ENCODE measurements around the gene SLC25A11.

The SLC25A11 gene, protein sequence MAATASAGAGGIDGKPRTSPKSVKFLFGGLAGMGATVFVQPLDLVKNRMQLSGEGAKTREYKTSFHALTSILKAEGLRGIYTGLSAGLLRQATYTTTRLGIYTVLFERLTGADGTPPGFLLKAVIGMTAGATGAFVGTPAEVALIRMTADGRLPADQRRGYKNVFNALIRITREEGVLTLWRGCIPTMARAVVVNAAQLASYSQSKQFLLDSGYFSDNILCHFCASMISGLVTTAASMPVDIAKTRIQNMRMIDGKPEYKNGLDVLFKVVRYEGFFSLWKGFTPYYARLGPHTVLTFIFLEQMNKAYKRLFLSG

DNA sequence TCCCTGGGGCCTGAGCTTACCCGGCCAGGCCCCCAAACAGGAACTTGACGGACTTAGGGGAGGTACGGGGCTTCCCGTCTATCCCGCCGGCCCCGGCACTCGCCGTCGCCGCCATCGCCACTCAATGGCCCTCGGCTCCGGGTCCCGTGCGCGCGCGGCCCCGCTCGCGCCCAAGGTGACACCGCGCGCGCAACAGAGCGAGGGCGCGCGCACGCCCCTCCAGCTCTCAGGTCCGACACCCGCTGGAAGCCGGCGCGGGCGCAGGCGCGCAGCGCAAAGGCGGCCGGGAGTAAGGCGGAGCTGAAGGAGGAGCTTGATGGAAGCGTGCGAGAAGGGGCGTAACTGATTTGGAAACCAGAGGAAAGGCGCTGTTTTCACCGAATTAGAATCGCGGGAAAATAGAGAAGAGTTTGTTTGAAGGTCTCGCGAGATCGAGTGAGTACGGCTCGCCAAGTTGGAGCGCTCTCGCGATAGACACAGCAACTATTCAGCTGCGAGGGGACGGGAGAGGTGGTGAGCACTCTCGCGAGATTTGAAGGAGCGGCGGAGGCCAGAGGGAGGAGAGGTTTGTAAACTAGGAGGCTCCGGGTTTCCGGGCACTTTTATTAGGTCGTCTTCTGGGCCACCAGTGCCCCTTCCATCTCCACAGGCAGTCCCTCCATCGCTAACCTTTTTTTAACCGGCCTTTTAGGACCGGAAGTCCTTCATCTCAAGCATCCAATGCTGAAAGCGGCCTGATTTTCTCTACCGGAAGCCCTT is at the start of gene SLC25A11, which contains the start of gene RNF167:
SLC25A11 (minus strand) TSS at position 251 of the 759 bp plus-strand sequence; CDS start at position 115, 136 bp downstream.
RNF167 (plus strand) TSS at position 473 of the 759 bp plus-strand sequence. CDS start 642 bp downstream, outside the sequence.
- peak; percentile 93 to 95 for DNase-seq (ENCODE audit: low read depth in 2 of 2)

DNA sequence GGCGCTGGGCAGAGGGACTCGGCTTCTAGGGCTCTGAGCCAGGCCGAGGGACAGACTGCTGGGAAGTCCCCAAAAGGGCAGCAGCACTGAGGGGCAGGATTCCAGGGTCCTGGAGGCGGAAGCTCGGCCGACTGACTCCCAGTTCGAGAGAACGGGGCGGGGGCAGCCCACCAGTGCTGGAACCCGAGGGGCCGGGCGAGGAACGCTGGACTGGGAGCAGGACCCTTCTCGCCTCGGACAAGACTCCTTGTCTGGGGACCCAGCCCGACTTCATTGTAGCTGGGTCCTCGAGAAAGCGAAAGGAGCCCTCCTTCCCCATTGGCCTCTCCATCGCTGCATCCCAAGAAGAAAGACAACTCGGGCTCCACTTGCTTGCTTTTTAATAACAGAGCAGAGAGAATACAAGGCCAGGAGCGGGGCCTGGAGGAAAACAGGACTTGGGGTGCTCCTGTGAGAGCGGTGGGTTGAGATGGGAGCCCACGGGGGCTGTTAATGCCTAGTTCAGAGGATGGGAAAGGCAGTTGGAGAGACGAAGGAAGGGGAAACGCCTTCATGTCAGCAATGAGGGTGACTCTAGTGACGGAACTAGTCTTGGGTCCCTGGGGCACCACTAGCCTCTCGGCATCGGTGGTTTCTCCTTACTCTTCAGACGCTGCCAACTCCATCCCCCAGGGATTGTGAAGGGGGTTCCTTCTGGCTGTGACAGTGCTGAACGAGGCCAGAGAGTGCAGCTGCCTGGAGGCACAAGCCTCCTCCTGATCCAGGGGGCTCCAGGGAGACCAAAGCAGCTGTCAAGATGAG is 48.1 kb upstream of the SLC25A11 start:
- DNase-seq (ENCODE audit: low read depth in 2 of 2): no peak

- peak; percentile 74 to 76 for DNase-seq (ENCODE audit: low read depth in 2 of 2)
Observed at GRCh38 chr17:4986951-4987766, 47.3 kb upstream of the SLC25A11 start, which contains the start of gene CAMTA2. TSS of gene CAMTA2 (minus strand) at chr17:4987675. CDS start at chr17:4986222, 1,453 bp downstream.

DNA sequence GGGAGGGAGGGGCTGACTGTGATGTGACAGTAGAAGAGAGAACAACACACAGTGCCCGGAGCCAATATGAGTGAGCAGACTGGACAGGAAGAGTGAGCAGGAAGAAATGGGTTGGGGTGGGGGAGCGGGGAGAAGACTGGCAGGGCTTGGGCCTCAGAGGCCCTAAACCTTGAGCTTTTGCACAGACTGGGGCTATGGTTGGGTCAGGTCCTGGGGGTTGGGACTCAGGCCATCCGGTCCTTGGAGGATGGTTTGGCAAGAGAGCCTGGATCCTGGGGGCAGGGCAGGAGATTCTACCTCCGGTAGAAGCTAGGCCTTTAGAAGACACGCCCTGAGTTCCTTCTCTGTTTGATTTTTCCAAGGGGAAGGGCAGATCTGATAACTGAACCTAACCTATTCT is 46.6 kb upstream of the SLC25A11 start:
- DNase-seq (ENCODE audit: low read depth in 2 of 2): no peak

DNA sequence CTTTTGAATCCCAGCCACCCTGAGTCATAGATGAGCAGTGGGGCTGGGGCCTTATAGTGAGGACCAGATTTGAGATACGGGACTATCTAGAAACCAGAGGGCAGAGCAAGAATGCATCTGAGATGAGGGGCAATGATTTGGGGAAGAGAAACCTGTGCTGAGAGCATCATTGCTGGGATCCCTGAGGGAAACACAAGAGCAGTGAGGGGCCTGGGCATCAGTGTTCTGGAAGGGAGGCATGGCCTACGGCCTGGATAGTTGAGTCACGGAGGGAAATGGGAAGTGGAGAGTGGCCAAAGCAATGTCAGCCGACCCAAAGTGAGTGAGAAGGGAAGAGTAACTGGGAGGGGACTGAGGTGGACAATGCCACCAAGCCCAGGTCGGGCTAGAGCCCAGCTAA is 42.5 kb upstream of the SLC25A11 start:
- no peak for DNase-seq (ENCODE audit: low read depth in 2 of 2)

GRCh38 chr17:4980644-4981216 is 40.9 kb upstream of the SLC25A11 start:
- DNase-seq (ENCODE audit: low read depth in 2 of 2): no peak

DNA sequence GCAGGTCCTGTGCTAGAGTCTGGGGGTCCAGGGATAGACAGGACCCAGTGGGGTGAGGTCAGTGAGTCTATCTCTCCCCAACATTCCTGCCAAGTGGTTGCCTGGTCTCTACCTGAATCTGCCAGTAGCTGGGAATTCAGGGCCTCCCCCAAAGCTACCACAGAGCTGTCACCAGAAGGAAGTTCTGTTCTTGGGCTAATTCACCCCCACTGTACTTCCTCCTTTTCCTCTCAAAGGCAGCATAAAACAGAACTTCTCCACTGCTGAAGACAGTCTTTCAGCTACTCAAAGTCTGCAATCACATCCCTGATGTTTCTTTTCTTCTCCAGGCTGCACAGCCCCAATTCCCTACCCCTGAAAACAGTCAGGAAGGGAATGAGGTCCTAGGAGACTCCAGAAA is 38.9 kb upstream of the SLC25A11 start:
- no peak for DNase-seq (ENCODE audit: low read depth in 2 of 2)

DNA sequence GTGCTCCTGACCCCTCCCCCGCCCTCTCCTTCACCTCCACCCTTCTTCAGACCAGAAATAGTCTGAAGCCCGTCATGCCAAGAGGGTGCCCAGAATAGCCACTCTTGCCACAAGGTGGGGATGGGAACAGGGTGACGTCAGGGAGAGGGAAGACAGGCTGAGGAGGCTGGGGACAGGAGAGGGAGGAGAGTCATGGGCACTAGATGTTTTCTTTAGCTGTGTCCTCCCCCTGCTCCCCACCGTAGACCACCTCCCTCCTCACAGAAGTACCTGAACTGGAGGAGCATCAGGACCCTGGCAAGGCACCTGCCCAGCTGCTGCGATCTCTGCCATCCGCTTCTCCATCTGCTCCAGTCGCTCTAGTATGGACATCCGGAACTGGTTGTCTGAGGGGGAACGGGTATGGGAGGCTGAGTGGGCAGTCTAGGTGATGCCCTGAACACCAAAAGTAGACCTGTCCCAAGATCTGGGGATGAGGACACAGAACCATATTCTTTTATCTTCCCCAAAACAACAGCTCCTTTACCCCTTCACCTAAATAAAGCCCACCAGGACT is 34.3 kb upstream of the SLC25A11 start:
- no peak for DNase-seq (ENCODE audit: low read depth in 2 of 2)

GRCh38 chr17:4973256-4974114 is 33.6 kb upstream of the SLC25A11 start:
- DNase-seq (ENCODE audit: low read depth in 2 of 2): no peak

- DNase-seq (ENCODE audit: low read depth in 2 of 2): no peak
Observed at GRCh38 chr17:4972752-4973151, 32.9 kb upstream of the SLC25A11 start.

- no peak for DNase-seq (ENCODE audit: low read depth in 2 of 2)
Observed at GRCh38 chr17:4972322-4972721, 32.5 kb upstream of the SLC25A11 start.

GRCh38 chr17:4971826-4972225 is 32.0 kb upstream of the SLC25A11 start:
- no peak for DNase-seq (ENCODE audit: low read depth in 2 of 2)

GRCh38 chr17:4970273-4970672 is 30.4 kb upstream of the SLC25A11 start:
- DNase-seq (ENCODE audit: low read depth in 2 of 2): no peak

DNA sequence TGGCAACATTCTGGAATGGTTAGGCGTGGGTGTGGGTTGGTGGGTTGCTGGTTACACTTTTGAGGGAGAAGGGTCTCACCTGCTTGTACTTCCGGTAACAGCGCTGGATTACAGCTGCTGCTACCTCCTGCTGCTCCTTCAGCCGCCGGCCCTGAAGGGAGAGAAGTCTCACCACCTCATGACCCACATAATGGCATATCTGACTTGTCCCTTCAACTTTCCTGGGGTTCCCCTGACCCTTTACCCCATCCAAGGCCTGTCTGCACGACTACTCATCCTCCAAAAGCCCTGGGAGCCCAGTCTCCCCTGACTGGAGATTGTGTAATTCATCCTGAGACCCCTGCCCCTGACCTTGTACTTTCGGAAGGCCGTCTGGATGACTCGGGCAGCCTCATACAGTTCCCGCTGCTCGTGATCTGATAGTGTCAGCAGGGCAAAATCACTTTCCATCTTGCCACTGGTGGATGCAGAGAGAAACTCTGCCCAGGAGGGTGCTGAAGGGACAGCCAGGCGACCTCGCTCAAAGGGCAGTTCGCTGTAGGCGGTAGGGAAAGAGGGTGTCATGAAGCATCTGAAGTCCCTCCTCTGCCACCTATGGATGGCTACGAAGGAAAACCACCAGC is 29.8 kb upstream of the SLC25A11 start:
- DNase-seq (ENCODE audit: low read depth in 2 of 2): no peak

DNA sequence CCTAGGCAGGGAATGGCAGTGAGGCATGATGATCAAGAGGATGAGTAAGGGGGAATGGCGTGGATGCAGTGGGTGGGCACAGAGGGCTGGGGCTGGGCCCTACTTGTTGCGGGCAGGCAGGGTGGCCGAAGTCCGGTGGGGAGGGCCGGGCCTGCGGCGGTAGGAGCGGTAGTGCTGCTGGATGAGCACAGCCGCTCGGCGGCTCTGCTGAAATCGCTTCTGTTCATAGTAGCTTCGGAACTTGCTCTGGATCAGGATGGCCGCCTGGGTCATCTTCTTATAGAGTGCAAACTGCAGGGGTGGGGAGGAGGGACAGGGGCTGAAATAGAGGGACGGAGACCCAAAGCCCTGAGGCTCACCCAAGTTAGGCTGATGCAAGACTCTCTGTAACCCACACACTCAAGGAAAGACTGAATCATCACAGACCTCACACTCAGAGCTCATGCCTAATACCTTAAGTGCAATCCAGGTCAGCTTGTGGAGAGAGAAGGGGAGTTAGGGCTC is 29.3 kb upstream of the SLC25A11 start:
- DNase-seq (ENCODE audit: low read depth in 2 of 2): no peak

DNA sequence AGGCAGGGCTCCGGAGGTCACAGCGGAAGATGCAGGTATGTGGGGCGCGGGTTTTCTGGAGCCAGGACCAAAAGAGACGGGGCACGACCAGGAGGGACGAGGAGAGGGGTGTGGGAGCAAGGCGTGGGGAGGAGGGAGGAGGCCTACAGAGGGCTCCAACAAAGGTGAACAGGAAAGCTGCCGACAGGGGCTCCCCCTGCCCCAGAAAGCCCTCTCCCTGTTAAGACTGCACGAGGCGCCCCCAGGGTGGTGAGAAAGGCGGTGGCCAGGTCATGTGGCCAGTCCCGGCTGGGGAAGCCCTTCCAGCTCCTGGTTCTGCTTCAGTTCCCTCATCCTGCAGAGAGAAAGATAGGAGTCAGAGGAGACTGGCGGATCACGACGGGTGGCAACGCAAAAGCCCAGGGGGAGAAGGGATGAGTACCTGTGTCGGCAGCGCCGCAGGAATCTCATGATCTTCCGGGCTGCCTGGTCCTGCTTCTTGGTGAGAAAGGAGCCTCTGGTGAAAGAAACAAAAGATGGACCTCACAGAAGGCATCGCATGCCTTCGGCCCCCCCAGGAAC is 28.7 kb upstream of the SLC25A11 start:
- DNase-seq (ENCODE audit: low read depth in 2 of 2): no peak

DNA sequence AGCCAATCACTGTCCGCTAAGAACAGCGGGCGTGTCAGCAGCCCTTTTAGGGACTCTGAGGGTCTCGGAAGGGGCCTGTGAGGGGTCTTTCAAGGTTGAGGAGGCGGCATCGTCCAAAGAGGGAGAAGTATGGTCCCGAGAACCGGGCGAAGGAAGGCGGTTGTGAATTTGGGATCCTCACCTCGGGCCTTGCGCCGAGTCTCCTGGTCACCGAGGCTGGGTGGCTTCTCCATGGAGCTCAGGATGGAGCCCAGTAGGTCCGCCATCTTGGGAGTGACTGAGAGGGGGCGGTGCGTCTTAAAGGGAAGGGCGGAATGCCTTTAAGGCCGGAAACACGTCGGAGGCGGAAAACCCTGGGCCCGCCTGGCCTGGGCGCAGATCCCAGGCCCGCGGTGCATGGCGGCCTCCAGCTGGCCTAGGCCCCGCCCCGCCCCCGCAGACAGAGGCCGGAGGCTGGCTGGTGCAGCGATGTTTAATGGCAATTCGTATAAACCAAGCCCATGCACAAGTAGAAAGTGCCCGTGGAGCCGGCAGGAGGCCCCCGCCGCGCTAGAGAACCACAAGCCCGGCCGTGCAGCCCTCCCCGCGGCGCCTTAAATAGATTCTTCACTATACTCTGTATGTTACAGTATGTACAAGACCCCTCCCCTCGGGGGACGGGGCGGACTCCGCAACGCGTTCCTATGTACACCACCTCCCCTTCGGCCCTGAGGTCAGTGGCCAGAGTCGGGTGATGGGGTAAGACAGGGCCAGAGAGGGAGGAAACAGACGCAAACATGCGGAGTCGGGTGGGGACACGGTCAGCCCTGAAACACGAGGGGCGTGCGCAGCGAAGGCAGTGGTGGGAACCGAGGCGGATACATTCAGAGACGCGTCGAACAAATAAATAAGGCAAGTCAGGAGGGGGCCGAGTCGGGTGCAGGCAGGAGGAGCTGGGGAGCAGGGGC is 28.0 kb upstream of the SLC25A11 start, which contains the start of gene SPAG7:
SPAG7 (minus strand) TSS at position 279 of the 947 bp plus-strand sequence; CDS start at position 266, 13 bp downstream.
- DNase-seq (ENCODE audit: low read depth in 2 of 2): peak; percentile 82 to 87

Measured in stimulated activated CD8-positive, alpha-beta memory T cell treated with anti-CD3 and anti-CD28 coated beads, Interleukin-15, amount 100 ng/mL, for 4 hours (primary cell).